ENCODE data around the gene GCH1.

GRCh38 chr14:54882521-54882920 lies 20.1 kb downstream of the GCH1 start:
- TF ChIP-seq POLR2A (IDR thresholded peaks at IDR 0.05; ENCODE audit: borderline replicate concordance, extremely low read depth, insufficient read depth, insufficient read length), result no peak
- no peak for TF ChIP-seq SIN3A (IDR thresholded peaks at IDR 0.05; ENCODE audit: low read depth)
- TF ChIP-seq EGR1 (IDR thresholded peaks at IDR 0.05; ENCODE audit: low read depth), result no peak
